Heart right ventricle (tissue), 16 donors: ENCODE data around the gene C10orf67. TPM values are rescaled to one million over a fixed set of nuclear protein-coding genes. Genes with fewer than 3 reads are reported as not detected.

Experiments used
- ATAC-seq, 8 donors: fragments of 200-7000 bp; cut with Tn5 transposase; one replicate each; pipeline ENCODE4 v1.9.1; 2020; ENCODE audit warnings: mild to moderate bottlenecking in 8 of 8, moderate library complexity in 8 of 8, moderate number of reproducible peaks in 1 of 8
- DNase-seq, 2 donors: peaks; one replicate each; pipeline ENCODE4 v3.0.0-alpha.2; 2020
- H3K27ac ChIP-seq, 10 donors: fragments of 200-600 bp; sonication (generic) in 2 of 10; one replicate each; pipeline versions ENCODE4 v1.5.0 to v1.8.0; 2020 to 2022; ENCODE audit warnings: mild to moderate bottlenecking in 3 of 10
- H3K27me3 ChIP-seq, 7 donors: fragments of 200-600 bp; one replicate each; pipeline ENCODE4 v1.8.0; 2021 to 2022; ENCODE audit warnings: mild to moderate bottlenecking in 2 of 7
- H3K36me3 ChIP-seq, 9 donors: fragments of 200-600 bp; sonication (generic) in 1 of 9; one replicate each; pipeline versions ENCODE4 v1.5.0 to v1.8.0; 2020 to 2022; ENCODE audit warnings: mild to moderate bottlenecking in 2 of 9
- H3K4me1 ChIP-seq, 9 donors: fragments of 200-600 bp; sonication (generic) in 1 of 9; one replicate each; pipeline versions ENCODE4 v1.5.0 to v1.8.0; 2020 to 2022; ENCODE audit warnings: mild to moderate bottlenecking in 4 of 9
- H3K4me3 ChIP-seq, 10 donors: fragments of 200-600 bp; sonication (generic) in 2 of 10; one replicate each; pipeline versions ENCODE4 v1.5.0 to v1.8.0; 2020 to 2022; ENCODE audit warnings: mild to moderate bottlenecking in 7 of 10, moderate library complexity in 2 of 10
- H3K9me3 ChIP-seq, 11 donors: fragments of 200-600 bp in 10 of 11; sonication (generic) in 2 of 11; one replicate each; pipeline versions ENCODE4 v1.5.0 to v1.8.0; 2013 to 2022; ENCODE audit warnings: mild to moderate bottlenecking in 2 of 11, control low read depth in 1 of 11, moderate library complexity in 1 of 11
- WGBS, 2 donors: extraction: QIAGEN DNeasy Blood & Tissue Kit; methylation state at CpG; one replicate each; pipeline ENCODE4 v1.1.7; 2013; ENCODE audit warnings: inconsistent platforms in 1 of 2; 5-methylcytosine and 5-hydroxymethylcytosine counted together
- intact Hi-C, 10 donors: fragments of 100-400 bp; cut with DNase I; formaldehyde crosslinking; loops; one replicate each; pipeline versions ENCODE4 v1.11.1 to v1.14.2; 2022
- polyA plus RNA-seq, 2 donors: library from polyadenylated mRNA; stranded (reverse); fragments of 200-250 nt; gene quantifications; one replicate each; pipeline ENCODE4 v1.2.3, GENCODE V29; 2013
- total RNA-seq, 10 donors: library from RNA; stranded (reverse); fragmentation: NEBNext Ultra II Directional in 3 of 10; extraction: Animal tissue kit (Norgen Biotek cat#: 25700) in 3 of 10; gene quantifications; one replicate each; pipeline versions ENCODE4 v1.2.1 to v1.2.4, GENCODE V29; 2021 to 2023
- TF ChIP-seq, protein P1 (sequence below), 9 donors: fragments of 200-600 bp; sonication (generic) in 2 of 9; IDR thresholded peaks; one replicate each; pipeline versions ENCODE4 v1.5.0 to v1.8.0; 2021 to 2022; ENCODE audit warnings: antibody characterized with exemption in 9 of 9, mild to moderate bottlenecking in 5 of 9, moderate library complexity in 1 of 9
- donor health status: Arrhythmogenic right ventricular cardiomyopathy.
- donor health status: ischemic (EF 13 %, LVEDD 7.1; RV severe dilation, severe dysfunction).
- donor health status: healthy with polysubstance abuse.
- donor health status: DM: no; HTN: yes; CAD: no.
- donor health status: DM: no; HTN: no; CAD: no.
- donor health status: ischemic (EF 25% LVEDD 6.9; RV normal size, moderate dysfunction).
- donor health status: ischemic (EF 25% LVEDD 5.7; RV mildly dilated, moderate dysfunction).
- donor health status: healthy.
- donor health status: DM: yes; HTN: yes; CAD: no.
- donor health status: Ischemic cardiomyopathy.
- donor health status: ischemic (EF 35%, LVEDD 5.7; RV mildly dilated, moderate dysfunction).
- donor health status: nonischemic (EF 11% LVEDD 7.7; RV severe dilation, severe dysfunction).
- donor health status: DM: yes; HTN: yes; CAD: no.
- donor health status: PGD.
- donor health status: ischemic (EF 29% LVEDD 5.4; RV normal size, mild dysfunction).
- donor health status: nonischemic (EF 23%, LVEDD 6.1; RV moderate dilation, normal function).

C10orf67 gene
- total and polyA plus RNA-seq, 12 donors: 0.15 to 1.5 (median 0.40) TPM

- Histone ChIP-seq H3K4me3 (no peak overlapping the region), H3K36me3 (no peaks in the 10 kb centered on the region), H3K27ac (no peak overlapping the region), H3K4me1 (no peaks in the 10 kb centered on the region), H3K27me3 (peaks cover 0 to 81% (median 73%) of the 10 kb centered on the region in 7 donors), H3K9me3 (no peaks in the 10 kb centered on the region)
- DNase-seq (no peak), ATAC-seq (no peak)
- intact Hi-C loops: no loop called here
- TF ChIP-seq, protein P1, sequence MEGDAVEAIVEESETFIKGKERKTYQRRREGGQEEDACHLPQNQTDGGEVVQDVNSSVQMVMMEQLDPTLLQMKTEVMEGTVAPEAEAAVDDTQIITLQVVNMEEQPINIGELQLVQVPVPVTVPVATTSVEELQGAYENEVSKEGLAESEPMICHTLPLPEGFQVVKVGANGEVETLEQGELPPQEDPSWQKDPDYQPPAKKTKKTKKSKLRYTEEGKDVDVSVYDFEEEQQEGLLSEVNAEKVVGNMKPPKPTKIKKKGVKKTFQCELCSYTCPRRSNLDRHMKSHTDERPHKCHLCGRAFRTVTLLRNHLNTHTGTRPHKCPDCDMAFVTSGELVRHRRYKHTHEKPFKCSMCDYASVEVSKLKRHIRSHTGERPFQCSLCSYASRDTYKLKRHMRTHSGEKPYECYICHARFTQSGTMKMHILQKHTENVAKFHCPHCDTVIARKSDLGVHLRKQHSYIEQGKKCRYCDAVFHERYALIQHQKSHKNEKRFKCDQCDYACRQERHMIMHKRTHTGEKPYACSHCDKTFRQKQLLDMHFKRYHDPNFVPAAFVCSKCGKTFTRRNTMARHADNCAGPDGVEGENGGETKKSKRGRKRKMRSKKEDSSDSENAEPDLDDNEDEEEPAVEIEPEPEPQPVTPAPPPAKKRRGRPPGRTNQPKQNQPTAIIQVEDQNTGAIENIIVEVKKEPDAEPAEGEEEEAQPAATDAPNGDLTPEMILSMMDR (IDR thresholded peaks at IDR 0.05): no peak
- 4 to 5% methylated on average over 10 of the region's 10 CpGs for WGBS, 2 donors
Measured at GRCh38 chr10:23204773-23205172, 139.8 kb downstream of the C10orf67 start.

- Histone ChIP-seq H3K4me3 (no peak overlapping the region), H3K9me3 (no peaks in the 10 kb centered on the region), H3K27ac (no peak overlapping the region), H3K4me1 (peaks cover 0 to 10% (median 0%) of the 10 kb centered on the region in 9 donors), H3K36me3 (no peaks in the 10 kb centered on the region), H3K27me3 (peaks cover 3 to 85% (median 78%) of the 10 kb centered on the region in 7 donors)
- TF ChIP-seq, protein P1 (IDR thresholded peaks at IDR 0.05): no peak
- intact Hi-C loops: no loop called here
- no peak for DNase-seq
- no peak for ATAC-seq
- 7 to 14% methylated on average over 29 of the region's 29 CpGs for WGBS, 2 donors
Measured at GRCh38 chr10:23203369-23204325, 140.9 kb downstream of the C10orf67 start.

DNA sequence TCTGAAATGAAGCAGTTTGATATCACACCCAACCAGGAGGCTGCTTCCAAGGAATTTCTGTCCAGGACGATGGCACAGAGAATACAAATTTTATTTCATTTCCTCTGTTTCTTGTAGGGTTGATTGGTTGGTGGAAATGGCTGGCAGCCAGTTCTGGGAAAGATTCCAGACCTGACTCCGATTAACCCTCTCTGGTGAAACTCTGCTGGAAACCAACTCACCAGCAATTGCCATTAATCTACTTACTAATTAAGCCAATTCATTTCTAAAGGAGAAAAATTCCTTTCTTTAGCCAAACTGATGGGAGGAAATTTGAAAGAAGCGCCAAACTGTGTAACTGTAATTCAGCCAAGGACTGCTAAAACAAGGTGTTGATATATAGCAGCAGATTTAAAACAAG lies 141.8 kb downstream of the C10orf67 start:
- TF ChIP-seq, protein P1 (IDR thresholded peaks at IDR 0.05): no peak

GRCh38 chr10:23201837-23202236 lies 142.8 kb downstream of the C10orf67 start:
- H3K4me3 ChIP-seq: no peak overlapping the region
- H3K9me3 ChIP-seq: no peaks in the 10 kb centered on the region
- H3K27ac ChIP-seq: no peak overlapping the region
- 6 to 8% methylated on average over 4 of the region's 4 CpGs for WGBS, 2 donors
- peaks cover 0 to 10% (median 0%) of the 10 kb centered on the region in 9 donors for H3K4me1 ChIP-seq
- no peak for DNase-seq
- TF ChIP-seq, protein P1 (IDR thresholded peaks at IDR 0.05): no peak
- no peak for ATAC-seq
- H3K36me3 ChIP-seq: no peaks in the 10 kb centered on the region
- peaks cover 4 to 98% (median 95%) of the 10 kb centered on the region in 7 donors for H3K27me3 ChIP-seq
- intact Hi-C loops: no loop called here

More for the DNA sequence above, 141.8 kb downstream of the C10orf67 start:
- no peaks in the 10 kb centered on the region for H3K9me3 ChIP-seq
- H3K27me3 ChIP-seq: peaks cover 4 to 92% (median 87%) of the 10 kb centered on the region in 7 donors
- H3K36me3 ChIP-seq: no peaks in the 10 kb centered on the region
- no peak overlapping the region for H3K27ac ChIP-seq
- H3K4me1 ChIP-seq: peaks cover 0 to 10% (median 0%) of the 10 kb centered on the region in 9 donors
- 3 to 5% methylated on average over 3 of the region's 3 CpGs for WGBS, 2 donors
- intact Hi-C loops: no loop called here
- H3K4me3 ChIP-seq: no peak overlapping the region
- ATAC-seq (no peak), DNase-seq (no peak)
